ENCODE measurements around the gene PSMC3IP. TPM values are rescaled to one million over a fixed set of nuclear protein-coding genes. Genes with fewer than 3 reads are reported as not detected.
"Not testable (repeated sequence)": the region's sequence is repeated elsewhere in the genome, so short reads cannot be mapped to it uniquely, and the experiment has no call there.

The PSMC3IP gene
- polyA plus RNA-seq, 1 donor (not counting 4 experiments of a cell fraction or from before 2014, with no cell fraction given): 7.7 TPM

DNA sequence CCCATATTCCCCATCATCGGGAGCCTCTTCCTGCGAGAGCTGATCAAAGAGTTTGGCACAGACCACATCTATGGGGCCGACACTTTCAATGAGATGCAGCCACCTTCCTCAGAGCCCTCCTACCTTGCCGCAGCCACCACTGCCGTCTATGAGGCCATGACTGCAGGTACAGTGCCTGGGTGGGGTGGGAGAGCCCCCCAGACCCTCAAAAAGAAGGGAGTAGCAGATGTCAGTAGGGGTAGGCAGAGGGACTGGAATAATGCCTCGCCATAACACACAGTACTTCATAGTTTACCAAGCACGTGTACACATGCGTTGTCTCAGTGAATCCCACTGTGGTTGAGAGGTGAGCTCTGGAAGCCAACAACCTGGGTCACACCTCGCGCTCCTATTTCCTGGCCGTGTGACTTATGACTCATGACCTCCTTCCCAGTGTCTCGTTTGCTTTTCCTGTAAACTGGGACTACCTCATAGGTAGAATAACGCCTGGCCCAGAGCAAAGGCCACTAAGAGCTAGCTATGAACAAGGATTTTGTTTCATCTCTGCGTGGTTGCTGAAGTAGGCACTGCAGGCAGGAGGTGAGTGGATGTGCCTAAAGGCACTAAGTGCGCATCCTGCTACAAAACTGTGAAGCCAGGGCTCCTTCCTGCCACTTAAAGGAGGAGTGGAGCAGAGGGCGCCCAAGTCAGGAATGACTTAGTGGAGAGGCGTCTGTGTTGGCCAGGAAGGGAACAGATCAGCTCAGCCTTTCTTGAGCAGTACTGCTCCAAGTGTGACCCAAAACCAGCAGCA lies 36.3 kb downstream of the PSMC3IP start:
- no peak for DNase-seq (ENCODE audit: low read depth, low spot score)
- no peak overlapping the region for H2AFZ ChIP-seq (ENCODE audit: control insufficient read depth, low read length)
- no peaks in the 10 kb centered on the region for H3K27me3 ChIP-seq (ENCODE audit: control insufficient read depth, extremely low read depth, insufficient read depth, low read length)
- H4K20me1 ChIP-seq (ENCODE audit: control insufficient read depth, extremely low read depth, insufficient read depth, low read length): no peaks in the 10 kb centered on the region
- TF ChIP-seq, protein P1, sequence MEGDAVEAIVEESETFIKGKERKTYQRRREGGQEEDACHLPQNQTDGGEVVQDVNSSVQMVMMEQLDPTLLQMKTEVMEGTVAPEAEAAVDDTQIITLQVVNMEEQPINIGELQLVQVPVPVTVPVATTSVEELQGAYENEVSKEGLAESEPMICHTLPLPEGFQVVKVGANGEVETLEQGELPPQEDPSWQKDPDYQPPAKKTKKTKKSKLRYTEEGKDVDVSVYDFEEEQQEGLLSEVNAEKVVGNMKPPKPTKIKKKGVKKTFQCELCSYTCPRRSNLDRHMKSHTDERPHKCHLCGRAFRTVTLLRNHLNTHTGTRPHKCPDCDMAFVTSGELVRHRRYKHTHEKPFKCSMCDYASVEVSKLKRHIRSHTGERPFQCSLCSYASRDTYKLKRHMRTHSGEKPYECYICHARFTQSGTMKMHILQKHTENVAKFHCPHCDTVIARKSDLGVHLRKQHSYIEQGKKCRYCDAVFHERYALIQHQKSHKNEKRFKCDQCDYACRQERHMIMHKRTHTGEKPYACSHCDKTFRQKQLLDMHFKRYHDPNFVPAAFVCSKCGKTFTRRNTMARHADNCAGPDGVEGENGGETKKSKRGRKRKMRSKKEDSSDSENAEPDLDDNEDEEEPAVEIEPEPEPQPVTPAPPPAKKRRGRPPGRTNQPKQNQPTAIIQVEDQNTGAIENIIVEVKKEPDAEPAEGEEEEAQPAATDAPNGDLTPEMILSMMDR (optimal IDR thresholded peaks at IDR 0.05 in 1 of 3, IDR thresholded peaks at IDR 0.05 in 1 of 3, conservative IDR thresholded peaks at IDR 0.05 in 1 of 3; ENCODE audit: extremely low read depth in 1 of 3, insufficient read depth in 2 of 3, low read length in 3 of 3): no peak
- no peak for TF ChIP-seq EZH2 (IDR thresholded peaks at IDR 0.05; ENCODE audit: low read length)
- peaks cover 5% of the 10 kb centered on the region for H3K79me2 ChIP-seq (ENCODE audit: control insufficient read depth, insufficient read depth, low read length)
- H3K9me3 ChIP-seq (ENCODE audit: control insufficient read depth, low read depth, low read length): no peaks in the 10 kb centered on the region
- no peak overlapping the region for H3K4me3 ChIP-seq (ENCODE audit: control insufficient read depth in 2 of 3, extremely low read depth in 1 of 3, insufficient read depth in 2 of 3, low read depth in 1 of 3, low read length in 3 of 3)
- FAIRE-seq: no peak
- H3K4me2 ChIP-seq (ENCODE audit: control insufficient read depth, extremely low read depth, insufficient read depth, low read depth, low read length): no peak overlapping the region
- no peaks in the 10 kb centered on the region for H3K9me1 ChIP-seq (ENCODE audit: control insufficient read depth, extremely low read depth, insufficient read depth, low read length)
- H3K36me3 ChIP-seq (ENCODE audit: control insufficient read depth in 2 of 2, extremely low read depth in 1 of 2, insufficient read depth in 2 of 2, low read length in 2 of 2): peaks cover 7 to 8% of the 10 kb centered on the region in 2 experiments
- H3K4me1 ChIP-seq (ENCODE audit: control insufficient read depth, extremely low read depth, insufficient read depth, low read length): peaks cover 14% of the 10 kb centered on the region
- dilution Hi-C loops (cut with MboI; ENCODE audit: extremely low pct_ligation_motif_present, low sequenced_read_pairs): no loop called here
- no peak overlapping the region for H3K9ac ChIP-seq (ENCODE audit: control insufficient read depth, extremely low read depth, insufficient read depth, low read length)
- H3K27ac ChIP-seq (ENCODE audit: control insufficient read depth, insufficient read depth, low read length): no peak overlapping the region

DNA sequence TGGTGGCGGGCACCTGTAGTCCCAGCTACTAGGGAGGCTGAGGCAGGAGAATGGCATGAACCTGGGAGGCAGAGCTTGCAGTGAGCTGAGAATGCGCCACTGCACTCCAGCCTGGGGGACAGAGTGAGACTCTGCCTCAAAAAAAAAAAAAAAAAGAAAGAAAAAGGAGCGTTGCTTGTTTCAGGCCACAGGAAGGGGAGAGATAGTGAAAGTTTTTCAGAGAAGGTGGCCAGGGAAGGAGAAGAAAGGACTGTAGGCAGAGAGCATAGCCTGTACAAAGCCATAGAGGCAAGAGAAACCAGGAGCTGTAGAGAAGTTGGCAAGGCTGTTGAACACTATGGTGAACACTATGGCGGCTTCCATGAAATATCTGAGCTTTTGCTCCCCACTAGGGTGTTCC lies 37.0 kb downstream of the PSMC3IP start:
- dilution Hi-C loops (cut with MboI; ENCODE audit: extremely low pct_ligation_motif_present, low sequenced_read_pairs); FAIRE-seq; H3K36me3 ChIP-seq (ENCODE audit: control insufficient read depth in 2 of 2, extremely low read depth in 1 of 2, insufficient read depth in 2 of 2, low read length in 2 of 2): not testable (repeated sequence)

More for the DNA sequence above, 37.0 kb downstream of the PSMC3IP start:
- not testable (repeated sequence) for H3K27me3 ChIP-seq (ENCODE audit: control insufficient read depth, extremely low read depth, insufficient read depth, low read length); H3K9ac ChIP-seq (ENCODE audit: control insufficient read depth, extremely low read depth, insufficient read depth, low read length); H3K27ac ChIP-seq (ENCODE audit: control insufficient read depth, insufficient read depth, low read length); H2AFZ ChIP-seq (ENCODE audit: control insufficient read depth, low read length); H4K20me1 ChIP-seq (ENCODE audit: control insufficient read depth, extremely low read depth, insufficient read depth, low read length); H3K4me2 ChIP-seq (ENCODE audit: control insufficient read depth, extremely low read depth, insufficient read depth, low read depth, low read length); H3K9me1 ChIP-seq (ENCODE audit: control insufficient read depth, extremely low read depth, insufficient read depth, low read length); H3K9me3 ChIP-seq (ENCODE audit: control insufficient read depth, low read depth, low read length); DNase-seq (ENCODE audit: low read depth, low spot score); H3K4me3 ChIP-seq (ENCODE audit: control insufficient read depth in 2 of 3, extremely low read depth in 1 of 3, insufficient read depth in 2 of 3, low read depth in 1 of 3, low read length in 3 of 3); H3K79me2 ChIP-seq (ENCODE audit: control insufficient read depth, insufficient read depth, low read length)
- peaks cover 17% of the 10 kb centered on the region for H3K4me1 ChIP-seq (ENCODE audit: control insufficient read depth, extremely low read depth, insufficient read depth, low read length)
